IMR-90 (cell line): ENCODE results near the gene FBN1. TPM values are rescaled to one million over a fixed set of nuclear protein-coding genes. Genes with fewer than 3 reads are reported as not detected.

Experiments
- ATAC-seq: fragments of 200-7000 bp; cut with Tn5 transposase; 2 replicates; pipeline ENCODE4 v1.9.1; 2020; ENCODE audit warnings: low read depth, mild to moderate bottlenecking, moderate library complexity
- BruUV-seq: library from RNA; stranded (reverse); fragments of 400-500 nt; replicated peaks from 2 replicates; lab custom pipeline; 2021; lab: Mats Ljungman, UMichigan
- CTCF ChIA-PET: fragments of 300-600 bp; formaldehyde crosslinking; extraction: SDS; loops from one replicate; lab custom pipeline; 2021; ENCODE audit warnings: antibody characterized with exemption; lab: Yijun Ruan, JAX
- POLR2A ChIA-PET: fragments of 300-600 bp; sonication (Branson Sonifier 250); formaldehyde crosslinking; loops from one replicate; lab custom pipeline; 2022; ENCODE audit warnings: antibody characterized with exemption; ENCODE audit not compliant: unreplicated experiment; lab: Charles Lee
- DNase-seq: peaks from one replicate; pipeline ENCODE4 v3.0.0; 2013
- H2AFZ ChIP-seq: replicated peaks from 2 replicates; pipeline ENCODE3; 2013; ENCODE audit warnings: low read length, mild to moderate bottlenecking; ENCODE audit not compliant: poor library complexity
- H2AK5ac ChIP-seq: 2 replicates; pipeline ENCODE4 v1.6.1; 2013; ENCODE audit warnings: low read depth, low read length, inconsistent platforms
- H2AK9ac ChIP-seq: replicated peaks from 2 replicates; pipeline ENCODE3; 2013; ENCODE audit warnings: mild to moderate bottlenecking, low read depth, low read length, moderate library complexity; ENCODE audit not compliant: poor library complexity
- H2BK120ac ChIP-seq: 2 replicates; pipeline ENCODE4 v1.6.1; 2013; ENCODE audit warnings: low read depth, low read length, inconsistent platforms
- H2BK15ac ChIP-seq: 3 replicates; pipeline ENCODE4 v1.6.1; 2013; ENCODE audit warnings: low read depth, low read length, inconsistent platforms
- H2BK20ac ChIP-seq: 2 replicates; pipeline ENCODE4 v1.6.1; 2013; ENCODE audit warnings: low read depth, mild to moderate bottlenecking, inconsistent platforms, low read length, moderate library complexity
- H2BK5ac ChIP-seq: 2 replicates; pipeline ENCODE4 v1.6.1; 2013; ENCODE audit warnings: mild to moderate bottlenecking, low read depth, low read length, inconsistent platforms; ENCODE audit not compliant: poor library complexity, severe bottlenecking
- H3K14ac ChIP-seq: replicated peaks from 2 replicates; pipeline ENCODE4 v1.6.1; 2013; ENCODE audit warnings: low read depth, low read length, inconsistent platforms
- H3K18ac ChIP-seq: 2 replicates; pipeline ENCODE4 v1.6.1; 2013; ENCODE audit warnings: low read depth, low read length, control low read depth
- H3K23ac ChIP-seq: 2 replicates; pipeline ENCODE4 v1.6.1; 2013; ENCODE audit warnings: low read depth, low read length, inconsistent platforms
- H3K27ac ChIP-seq: 2 replicates; pipeline ENCODE4 v1.5.1; 2013; ENCODE audit warnings: mild to moderate bottlenecking, control low read depth, low read length; ENCODE audit not compliant: insufficient read depth
- H3K27me3 ChIP-seq: 2 replicates; pipeline ENCODE4 v1.6.1; 2013; ENCODE audit warnings: low read length; ENCODE audit not compliant: control insufficient read depth, insufficient read depth
- H3K36me3 ChIP-seq: 2 replicates; pipeline ENCODE4 v1.6.1; 2013; ENCODE audit warnings: low read length, mixed read lengths; ENCODE audit not compliant: control insufficient read depth, insufficient read depth
- H3K4ac ChIP-seq: 2 replicates; pipeline ENCODE4 v1.6.1; 2013; ENCODE audit warnings: low read depth, low read length, inconsistent platforms
- H3K4me1 ChIP-seq: 2 replicates; pipeline ENCODE4 v1.6.1; 2013; ENCODE audit warnings: low read length, mixed read lengths; ENCODE audit not compliant: control insufficient read depth, insufficient read depth
- H3K4me2 ChIP-seq: 2 replicates; pipeline ENCODE4 v1.6.1; 2013; ENCODE audit warnings: low read depth, mild to moderate bottlenecking, control low read depth, low read length, moderate library complexity
- H3K4me3 ChIP-seq: 2 replicates; pipeline ENCODE4 v1.5.1; 2013; ENCODE audit warnings: low read depth, mild to moderate bottlenecking, control low read depth, low read length, moderate library complexity; ENCODE audit not compliant: insufficient read depth
- H3K56ac ChIP-seq: 2 replicates; pipeline ENCODE4 v1.6.1; 2013; ENCODE audit warnings: low read length, inconsistent platforms; ENCODE audit not compliant: insufficient read depth; ENCODE audit errors: extremely low read depth
- H3K79me1 ChIP-seq, 2 experiments: 2 replicates each; pipeline ENCODE4 v1.6.1; 2013; ENCODE audit warnings: low read length in 2 of 2, inconsistent platforms in 1 of 2, low read depth in 1 of 2
- H3K9ac ChIP-seq: 2 replicates; pipeline ENCODE4 v1.6.1; 2013; ENCODE audit warnings: low read depth, low read length, control low read depth
- H3K9me1 ChIP-seq: 2 replicates; pipeline ENCODE4 v1.6.1; 2013; ENCODE audit warnings: low read length, inconsistent platforms; ENCODE audit not compliant: insufficient read depth
- H3K9me3 ChIP-seq: 2 replicates; pipeline ENCODE4 v1.6.1; 2013; ENCODE audit warnings: low read length; ENCODE audit not compliant: control insufficient read depth, insufficient read depth
- H4K20me1 ChIP-seq: 2 replicates; pipeline ENCODE4 v1.6.1; 2013; ENCODE audit warnings: low read length, inconsistent platforms; ENCODE audit not compliant: insufficient read depth
- H4K5ac ChIP-seq: 2 replicates; pipeline ENCODE4 v1.6.1; 2013; ENCODE audit warnings: mild to moderate bottlenecking, low read depth, low read length, control low read depth
- H4K8ac ChIP-seq, 2 experiments: 2 replicates each; pipeline ENCODE4 v1.6.1; 2013; ENCODE audit warnings: low read depth in 2 of 2, low read length in 2 of 2, control low read depth in 1 of 2, inconsistent platforms in 1 of 2
- H4K91ac ChIP-seq: 2 replicates; pipeline ENCODE4 v1.6.1; 2013; ENCODE audit warnings: low read depth, low read length, inconsistent platforms; ENCODE audit not compliant: insufficient read depth
- BHLHE40 ChIP-seq: fragments of 150-350 bp; IDR thresholded peaks from 2 replicates; pipeline ENCODE4 v1.6.1; 2016; ENCODE audit warnings: mild to moderate bottlenecking, low read depth, low read length
- CEBPB ChIP-seq: IDR thresholded peaks from 2 replicates; pipeline ENCODE4 v1.6.1; 2012; ENCODE audit warnings: low read depth, low read length, improper control_type of control experiment
- CHD1 ChIP-seq: IDR thresholded peaks from 2 replicates; pipeline ENCODE4 v1.6.1; 2012; ENCODE audit warnings: low read depth, low read length, improper control_type of control experiment
- CTCF ChIP-seq: conservative IDR thresholded peaks from 2 replicates; pipeline ENCODE4 v1.5.1; 2012; ENCODE audit warnings: mild to moderate bottlenecking, low read depth, low read length, improper control_type of control experiment
- ELK1 ChIP-seq: fragments of 150-350 bp; IDR thresholded peaks from 2 replicates; pipeline ENCODE4 v1.6.1; 2016; ENCODE audit warnings: low read depth, mild to moderate bottlenecking, low read length, moderate library complexity, borderline replicate concordance
- MAFK ChIP-seq: IDR thresholded peaks from 2 replicates; pipeline ENCODE4 v1.6.1; 2012; ENCODE audit warnings: low read depth, low read length, improper control_type of control experiment
- MAZ ChIP-seq: IDR thresholded peaks from 2 replicates; pipeline ENCODE4 v1.6.1; 2012; ENCODE audit warnings: low read depth, mild to moderate bottlenecking, low read length, improper control_type of control experiment, moderate library complexity, borderline replicate concordance
- MXI1 ChIP-seq: IDR thresholded peaks from 2 replicates; pipeline ENCODE4 v1.6.1; 2012; ENCODE audit warnings: low read depth, mild to moderate bottlenecking, low read length, moderate library complexity, borderline replicate concordance
- NFE2L2 ChIP-seq: fragments of 150-350 bp; IDR thresholded peaks from 2 replicates; pipeline ENCODE4 v1.6.1; 2016; ENCODE audit warnings: low read depth, mild to moderate bottlenecking, low read length
- POLR2A ChIP-seq: IDR thresholded peaks from 2 replicates; pipeline ENCODE4 v1.6.1; 2012; ENCODE audit warnings: mild to moderate bottlenecking, low read depth, low read length
- RAD21 ChIP-seq: IDR thresholded peaks from 2 replicates; pipeline ENCODE4 v1.6.1; 2012; ENCODE audit warnings: low read length, improper control_type of control experiment
- RCOR1 ChIP-seq: IDR thresholded peaks from 2 replicates; pipeline ENCODE4 v1.6.1; 2012; ENCODE audit warnings: mild to moderate bottlenecking, low read length, improper control_type of control experiment; ENCODE audit not compliant: insufficient replicate concordance
- RFX5 ChIP-seq: IDR thresholded peaks from 2 replicates; pipeline ENCODE4 v1.8.0; 2012; ENCODE audit warnings: low read depth, mild to moderate bottlenecking, low read length, moderate library complexity
- SMC3 ChIP-seq: fragments of 150-350 bp; IDR thresholded peaks from 2 replicates; pipeline ENCODE4 v1.6.1; 2016; ENCODE audit warnings: low read depth, mild to moderate bottlenecking, antibody characterized with exemption, low read length, moderate library complexity
- USF2 ChIP-seq: fragments of 150-350 bp; IDR thresholded peaks from 2 replicates; pipeline ENCODE4 v1.6.1; 2017; ENCODE audit warnings: mild to moderate bottlenecking, antibody characterized with exemption, low read length, low read depth
- dilution Hi-C: fragments of 300-500 bp; cut with HindIII; formaldehyde crosslinking; loops from one replicate; pipeline ENCODE4 v1.14.3; 2018; ENCODE audit warnings: low sequenced_read_pairs; ENCODE audit not compliant: unreplicated experiment
- in situ Hi-C: fragments of 300-500 bp; cut with MboI; formaldehyde crosslinking; loops from 3 replicates; pipeline ENCODE4 v1.14.3; 2019; ENCODE audit warnings: low sequenced_read_pairs, inconsistent platforms, mixed read lengths
- intact Hi-C: fragments of 100-400 bp; cut with micrococcal nuclease; formaldehyde crosslinking; loops from 2 replicates; pipeline ENCODE4 v1.10.0; 2022
- polyA plus RNA-seq, 3 experiments: library from polyadenylated mRNA; depleted of rRNA; stranded (reverse); fragments of >200 nt; gene quantifications; 2 replicates each; pipeline ENCODE4 v1.2.3, GENCODE V29; 2012; ENCODE audit warnings: low replicate concordance in 1 of 3
- total RNA-seq: library from RNA; depleted of rRNA; stranded (reverse); fragments of >200 nt; gene quantifications from 2 replicates; pipeline ENCODE4 v1.2.3, GENCODE V29; 2012

The FBN1 gene
- total and polyA plus RNA-seq, 2 of the 4 experiments (the other 2 are of a cell fraction), result 134 to 283 TPM

DNA sequence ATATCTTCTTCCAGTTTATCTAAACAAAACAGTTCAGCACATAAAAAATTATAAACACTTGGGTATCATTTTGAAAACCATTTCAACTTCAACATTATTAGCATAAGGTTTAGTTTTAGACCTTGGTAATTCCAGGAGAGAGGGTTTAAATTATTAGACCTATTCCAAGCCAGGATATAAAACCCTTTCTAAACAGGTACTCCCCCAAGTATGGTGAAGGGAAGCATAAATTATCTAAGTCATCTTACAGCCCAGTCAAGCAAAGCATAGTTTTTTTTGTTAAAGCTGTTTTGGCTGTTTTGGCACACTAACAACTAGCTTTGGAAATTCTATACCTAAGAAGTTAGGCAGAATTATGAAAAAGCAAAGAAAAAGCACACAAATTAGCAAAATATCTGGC lies 87.3 kb downstream of the FBN1 start:
- H3K36me3 ChIP-seq, result peaks cover 4% of the 10 kb centered on the region; the same call in 1 of the 2 replicates
- H2BK15ac ChIP-seq, result no peak overlapping the region
- no peaks in the 10 kb centered on the region for H3K9me3 ChIP-seq
- ATAC-seq, result no peak
- DNase-seq, result no peak
- H3K9me1 ChIP-seq, result peaks cover 6% of the 10 kb centered on the region
- no peak overlapping the region for H2AK5ac ChIP-seq
- H2BK120ac ChIP-seq, result no peak overlapping the region
- H3K4me2 ChIP-seq, result no peak overlapping the region
- H3K4ac ChIP-seq, result no peak overlapping the region
- peaks cover 40 to 84% of the 10 kb centered on the region in 2 experiments for H3K79me1 ChIP-seq
- H3K9ac ChIP-seq, result no peak overlapping the region
- H3K14ac ChIP-seq, result no peak overlapping the region
- peaks cover 25% of the 10 kb centered on the region for H3K4me1 ChIP-seq
- POLR2A ChIA-PET, result no interaction called here
- no peak overlapping the region; a peak in 1 of 4 replicates for H4K8ac ChIP-seq
- H3K27ac ChIP-seq, result no peak overlapping the region
- H3K56ac ChIP-seq, result no peak overlapping the region
- H3K27me3 ChIP-seq, result no peaks in the 10 kb centered on the region
- CTCF ChIA-PET, result interaction anchor here (0.5 to 1.0 kb wide), 3 partner anchors 11 to 76 kb away, joined by 3 to 4 read pairs (median 4); no protein-coding TSS in a partner anchor
- H2BK5ac ChIP-seq, result no peak overlapping the region
- TF ChIP-seq BHLHE40 (no peak), MAFK (no peak), MXI1 (no peak), ELK1 (no peak), NFE2L2 (no peak), USF2 (no peak), CTCF (no peak), SMC3 (no peak), RCOR1 (no peak), RAD21 (no peak), MAZ (no peak), CHD1 (no peak), CEBPB (no peak), POLR2A (no peak), RFX5 (no peak)
- in situ Hi-C loops (no loop called here), dilution Hi-C loops (no loop called here), intact Hi-C loops (no loop called here)
- H2BK20ac ChIP-seq, result no peak overlapping the region
- no peak overlapping the region for H3K4me3 ChIP-seq
- no peak overlapping the region for H4K5ac ChIP-seq
- H4K91ac ChIP-seq, result no peak overlapping the region
- H2AK9ac ChIP-seq, result no peak overlapping the region
- no peak overlapping the region for H3K18ac ChIP-seq
- H2AFZ ChIP-seq, result no peak overlapping the region
- H3K23ac ChIP-seq, result no peak overlapping the region
- no TSS peak for BruUV-seq
- no peaks in the 10 kb centered on the region for H4K20me1 ChIP-seq
